ENCODE results near the gene MARCOL.

- no peak for TF ChIP-seq GATA2 (IDR thresholded peaks at IDR 0.05; ENCODE audit: low read depth, low read length)
- TF ChIP-seq GATA3 (IDR thresholded peaks at IDR 0.05; ENCODE audit: low read depth, low read length): no peak
Observed at GRCh38 chr5:148191010-148191409, 47.3 kb upstream of the MARCOL start.
